ENCODE results near the gene CD79A.

- TF ChIP-seq POLR2AphosphoS5 (IDR thresholded peaks at IDR 0.05; ENCODE audit: borderline replicate concordance, low read depth, low read length) (no peak), EZH2 (IDR thresholded peaks at IDR 0.05) (no peak), FOXP2 (optimal IDR thresholded peaks at IDR 0.05; ENCODE audit: control extremely low read depth, extremely low read length, insufficient read depth) (no peak)
These were observed 25.5 kb downstream of the CD79A start for GRCh38 chr19:41902594-41902993.
